H9 (cell line): ENCODE data around the gene ATG101. TPM values are rescaled to one million over a fixed set of nuclear protein-coding genes. Genes with fewer than 3 reads are reported as not detected.

ENCODE experiments used
- DNase-seq: peaks from one replicate; pipeline ENCODE4 v3.0.0-alpha.2; 2017
- H2AFZ ChIP-seq: one replicate; pipeline ENCODE4 v1.6.1; 2013; ENCODE audit warnings: mild to moderate bottlenecking, low read length, control low read depth, moderate library complexity
- H2AK5ac ChIP-seq: 2 replicates; pipeline ENCODE4 v1.6.1; 2013; ENCODE audit warnings: low read length, control low read depth, mixed read lengths; ENCODE audit not compliant: insufficient read length
- H2BK120ac ChIP-seq: one replicate; pipeline ENCODE4 v1.6.1; 2013; ENCODE audit warnings: low read depth, mild to moderate bottlenecking, low read length, control low read depth, inconsistent platforms; ENCODE audit not compliant: poor library complexity, severe bottlenecking
- H2BK12ac ChIP-seq: 2 replicates; pipeline ENCODE4 v1.6.1; 2013; ENCODE audit warnings: low read length, control low read depth, mixed read lengths, low read depth; ENCODE audit not compliant: insufficient read length
- H2BK15ac ChIP-seq: 2 replicates; pipeline ENCODE4 v1.6.1; 2013; ENCODE audit warnings: low read depth, low read length, control low read depth
- H2BK20ac ChIP-seq: one replicate; pipeline ENCODE4 v1.6.1; 2013; ENCODE audit warnings: low read depth, mild to moderate bottlenecking, low read length, control low read depth, inconsistent platforms; ENCODE audit not compliant: poor library complexity, severe bottlenecking
- H2BK5ac ChIP-seq: 2 replicates; pipeline ENCODE4 v1.6.1; 2013; ENCODE audit warnings: low read length, control low read depth, mixed read lengths; ENCODE audit not compliant: insufficient read length
- H3K14ac ChIP-seq: 2 replicates; pipeline ENCODE4 v1.6.1; 2013; ENCODE audit warnings: low read length, control low read depth; ENCODE audit not compliant: insufficient read depth
- H3K18ac ChIP-seq: 2 replicates; pipeline ENCODE4 v1.6.1; 2013; ENCODE audit warnings: low read depth, mild to moderate bottlenecking, mixed read lengths, low read length, control low read depth; ENCODE audit not compliant: insufficient read length
- H3K23ac ChIP-seq: 2 replicates; pipeline ENCODE4 v1.6.1; 2013; ENCODE audit warnings: low read length, control low read depth, mixed read lengths, low read depth; ENCODE audit not compliant: insufficient read length
- H3K23me2 ChIP-seq: 2 replicates; pipeline ENCODE4 v1.6.1; 2013; ENCODE audit warnings: low read depth, mild to moderate bottlenecking, mixed read lengths, low read length, control low read depth; ENCODE audit not compliant: insufficient read length, poor library complexity, severe bottlenecking
- H3K27ac ChIP-seq: 2 replicates; pipeline ENCODE4 v1.5.1; 2013; ENCODE audit warnings: low read length, control low read depth, mixed read lengths, low read depth; ENCODE audit not compliant: insufficient read length
- H3K27me3 ChIP-seq: 2 replicates; pipeline ENCODE4 v1.6.1; 2013; ENCODE audit warnings: low read length, control low read depth, inconsistent platforms; ENCODE audit not compliant: insufficient read depth
- H3K4ac ChIP-seq: 2 replicates; pipeline ENCODE4 v1.6.1; 2013; ENCODE audit warnings: low read depth, mild to moderate bottlenecking, control low read depth, inconsistent platforms, low read length, moderate library complexity
- H3K4me1 ChIP-seq: 2 replicates; pipeline ENCODE4 v1.6.1; 2013; ENCODE audit warnings: low read length, control low read depth, inconsistent platforms; ENCODE audit not compliant: insufficient read depth
- H3K4me2 ChIP-seq: 2 replicates; pipeline ENCODE4 v1.6.1; 2013; ENCODE audit warnings: low read length, control low read depth, mixed read lengths; ENCODE audit not compliant: insufficient read length, insufficient read depth
- H3K56ac ChIP-seq: 2 replicates; pipeline ENCODE4 v1.6.1; 2013; ENCODE audit warnings: low read depth, mild to moderate bottlenecking, mixed read lengths, low read length, control low read depth; ENCODE audit not compliant: insufficient read length
- H3K79me1 ChIP-seq: 2 replicates; pipeline ENCODE4 v1.6.1; 2013; ENCODE audit warnings: low read depth, mild to moderate bottlenecking, moderate library complexity, low read length, control low read depth, inconsistent platforms; ENCODE audit not compliant: insufficient read depth, poor library complexity, severe bottlenecking
- H3K79me2 ChIP-seq: 2 replicates; pipeline ENCODE4 v1.6.1; 2013; ENCODE audit warnings: low read length, control low read depth, inconsistent platforms; ENCODE audit not compliant: insufficient read depth
- H3K9ac ChIP-seq: 2 replicates; pipeline ENCODE4 v1.6.1; 2013; ENCODE audit warnings: low read length, control low read depth, mixed read lengths; ENCODE audit not compliant: insufficient read length; ENCODE audit errors: extremely low read depth
- H3K9me3 ChIP-seq: one replicate; pipeline ENCODE4 v1.6.1; 2013; ENCODE audit warnings: low read depth, low read length, inconsistent platforms; ENCODE audit not compliant: control insufficient read depth
- H3T11ph ChIP-seq: one replicate; pipeline ENCODE4 v1.6.1; 2013; ENCODE audit warnings: mild to moderate bottlenecking, low read length, control low read depth, inconsistent platforms
- H4K20me1 ChIP-seq: one replicate; pipeline ENCODE4 v1.6.1; 2013; ENCODE audit not compliant: control insufficient read depth, insufficient read length, insufficient read depth
- H4K5ac ChIP-seq: 2 replicates; pipeline ENCODE4 v1.6.1; 2013; ENCODE audit warnings: low read depth, mild to moderate bottlenecking, mixed read lengths, low read length, control low read depth; ENCODE audit not compliant: insufficient read length
- H4K8ac ChIP-seq: replicated peaks from 2 replicates; pipeline ENCODE4 v1.6.1; 2013; ENCODE audit warnings: low read length, control low read depth, mixed read lengths, low read depth; ENCODE audit not compliant: insufficient read length
- H4K91ac ChIP-seq: 2 replicates; pipeline ENCODE4 v1.6.1; 2013; ENCODE audit warnings: low read depth, mild to moderate bottlenecking, moderate library complexity, mixed read lengths, low read length, control low read depth; ENCODE audit not compliant: insufficient read length
- H3K27ac Mint-ChIP-seq, 3 experiments: 2 replicates in 2 of 3; 3 replicates in 1 of 3; pipeline ENCODE4 v1.8.0; 2020 to 2021; ENCODE audit warnings: mixed read lengths in 3 of 3, mild to moderate bottlenecking in 1 of 3, moderate library complexity in 1 of 3
- H3K27me3 Mint-ChIP-seq: 2 replicates; pipeline ENCODE4 v1.8.0; 2021; ENCODE audit warnings: low read depth, mild to moderate bottlenecking, moderate library complexity, mixed read lengths
- H3K36me3 Mint-ChIP-seq, 3 experiments: 2 replicates in 2 of 3; 3 replicates in 1 of 3; pipeline ENCODE4 v1.8.0; 2020 to 2021; ENCODE audit warnings: low read depth in 3 of 3, mixed read lengths in 3 of 3; ENCODE audit not compliant: insufficient read depth in 1 of 3
- H3K4me1 Mint-ChIP-seq, 2 experiments: 2 replicates each; pipeline ENCODE4 v1.8.0; 2020; ENCODE audit warnings: mixed read lengths in 2 of 2
- H3K4me3 Mint-ChIP-seq, 2 experiments: 2 replicates in 1 of 2; 3 replicates in 1 of 2; pipeline ENCODE4 v1.8.0; 2020 to 2021; ENCODE audit warnings: mild to moderate bottlenecking in 2 of 2, mixed read lengths in 2 of 2, moderate library complexity in 1 of 2
- H3K9me3 Mint-ChIP-seq, 2 experiments: 2 replicates in 1 of 2; 3 replicates in 1 of 2; pipeline ENCODE4 v1.8.0; 2020; ENCODE audit warnings: mild to moderate bottlenecking in 2 of 2, mixed read lengths in 2 of 2, moderate library complexity in 1 of 2
- CTCF ChIP-seq: fragments of 200-600 bp; sonication (generic); conservative IDR thresholded peaks from 3 replicates; pipeline ENCODE4 v1.8.0; 2021; ENCODE audit warnings: antibody characterized with exemption, mild to moderate bottlenecking
- WGBS: extraction: QIAGEN DNeasy Blood & Tissue Kit; methylation state at CpG from one replicate; pipeline ENCODE4 v1.1.7; 2013; ENCODE audit warnings: missing lambda C conversion rate, low lambda C conversion rate, mixed read lengths; ENCODE audit not compliant: insufficient read length; ENCODE audit errors: extremely low coverage; 5-methylcytosine and 5-hydroxymethylcytosine counted together
- total RNA-seq: library from RNA; stranded (reverse); gene quantifications from 2 replicates; pipeline ENCODE4 v1.2.1, GENCODE V29; 2021

The ATG101 gene
- total RNA-seq, 1 experiment from 2014 or later = 58.3 TPM

DNA sequence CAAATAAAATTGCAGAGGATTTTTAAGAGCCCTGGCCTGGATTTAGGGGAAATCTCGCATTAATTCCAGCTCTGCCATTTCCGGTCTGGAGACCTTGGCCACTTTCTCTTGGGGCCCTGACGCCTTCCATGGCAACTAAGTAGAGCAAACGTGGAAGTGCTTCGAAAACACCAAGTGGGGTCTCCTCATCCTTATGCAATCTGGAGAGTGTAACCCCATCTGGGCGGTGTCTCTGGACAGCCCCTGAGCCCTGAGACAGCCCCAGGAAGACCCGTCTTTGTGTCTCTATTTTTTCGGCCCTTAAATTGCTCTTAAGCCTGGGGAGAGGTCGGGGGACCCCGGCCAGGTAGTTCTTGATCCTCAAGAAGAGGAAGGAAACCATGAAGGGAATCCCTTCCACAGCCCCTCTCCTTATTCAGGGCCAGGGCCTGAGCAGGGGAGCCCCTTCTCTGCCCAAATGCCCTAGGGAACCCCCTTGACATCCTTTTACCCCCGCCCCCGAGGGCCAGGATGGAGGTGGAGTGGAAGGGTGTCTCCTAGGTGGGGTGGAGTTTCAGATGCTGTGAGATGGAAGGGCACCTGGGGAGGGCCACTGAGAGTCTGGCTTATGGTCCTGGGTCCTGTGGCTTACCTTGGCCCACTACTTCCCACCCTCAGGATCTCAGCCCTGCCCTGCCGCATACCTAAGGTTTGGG lies 36.2 kb upstream of the ATG101 start:
- Histone ChIP-seq H3K4me2 (peak overlapping the region; percentile 39), H3K4ac (peak overlapping the region; percentile 46), H2AFZ (no peak overlapping the region), H4K8ac (no peak overlapping the region), H3K79me1 (no peaks in the 10 kb centered on the region), H4K5ac (no peak overlapping the region), H3K79me2 (peaks cover 1% of the 10 kb centered on the region; the same call in 1 of the 2 replicates), H3K23ac (no peak overlapping the region), H2BK20ac (no peak overlapping the region), H3T11ph (no peak overlapping the region), H3K4me1 (peaks cover 2% of the 10 kb centered on the region; the same call in 1 of the 2 replicates), H2AK5ac (no peak overlapping the region), H3K9me3 (no peaks in the 10 kb centered on the region), H3K14ac (peak overlapping the region; percentile 84), H2BK5ac (no peak overlapping the region), H2BK12ac (peak overlapping the region; percentile 38), H3K56ac (no peak overlapping the region), H3K23me2 (peaks cover 10% of the 10 kb centered on the region), H4K20me1 (peaks cover 2% of the 10 kb centered on the region), H3K18ac (peak overlapping the region; percentile 74), H3K27me3 (peaks cover 2% of the 10 kb centered on the region; the same call in 1 of the 2 replicates), H4K91ac (peak overlapping the region; percentile 52), H3K27ac (no peak overlapping the region), H2BK120ac (peak overlapping the region; percentile 94), H3K9ac (peak overlapping the region; percentile 25), H2BK15ac (no peak overlapping the region)
- DNase-seq = no peak
- no peaks in the 10 kb centered on the region for H3K9me3 Mint-ChIP-seq
- no CpG with 5 or more reads among the region's 13 CpGs for WGBS
- H3K36me3 Mint-ChIP-seq = peaks cover 0 to 2% (median 0%) of the 10 kb centered on the region in 3 experiments; a peak in 1 of 7 replicates
- peaks cover 46% of the 10 kb centered on the region for H3K27me3 Mint-ChIP-seq
- H3K27ac Mint-ChIP-seq = peak overlapping the region; percentile 87 to 93 (median 91); a peak in 6 of 7 replicates
- peaks cover 32 to 46% of the 10 kb centered on the region in 2 experiments for H3K4me1 Mint-ChIP-seq
- peak overlapping the region; percentile 54 to 74 for H3K4me3 Mint-ChIP-seq
- no peak for TF ChIP-seq CTCF
